Liver (tissue), 9 donors: ENCODE measurements around the gene SMURF2. TPM values are rescaled to one million over a fixed set of nuclear protein-coding genes. Genes with fewer than 3 reads are reported as not detected.

Experiments
- DNase-seq: peaks from one replicate; pipeline ENCODE4 v3.0.0-alpha.2; 2017; ENCODE audit warnings: low spot score
- H3K27ac ChIP-seq, 2 donors: one replicate each; pipeline ENCODE4 v1.7.0; 2013; ENCODE audit warnings: inconsistent platforms in 2 of 2, low read length in 2 of 2, control low read depth in 1 of 2, low read depth in 1 of 2, mild to moderate bottlenecking in 1 of 2
- H3K27me3 ChIP-seq, 4 donors: one replicate each; pipeline versions ENCODE4 v1.6.1 to v1.7.0; 2013; ENCODE audit warnings: low read length in 3 of 4, inconsistent platforms in 1 of 4, mild to moderate bottlenecking in 1 of 4, moderate library complexity in 1 of 4; ENCODE audit not compliant: control insufficient read depth in 4 of 4, insufficient read depth in 4 of 4
- H3K36me3 ChIP-seq, 4 donors: one replicate each; pipeline versions ENCODE4 v1.6.1 to v1.7.0; 2013; ENCODE audit warnings: low read length in 3 of 4, mild to moderate bottlenecking in 3 of 4, low read depth in 1 of 4, moderate library complexity in 1 of 4; ENCODE audit not compliant: control insufficient read depth in 4 of 4, insufficient read depth in 3 of 4
- H3K4me1 ChIP-seq, 4 donors: one replicate each; pipeline versions ENCODE4 v1.6.1 to v1.7.0; 2013; ENCODE audit warnings: low read length in 3 of 4, mild to moderate bottlenecking in 3 of 4, moderate library complexity in 1 of 4; ENCODE audit not compliant: control insufficient read depth in 4 of 4, insufficient read depth in 4 of 4
- H3K4me3 ChIP-seq, 3 donors: one replicate each; pipeline versions ENCODE4 v1.6.1 to v1.7.0; 2013; ENCODE audit warnings: low read length in 3 of 3, control low read depth in 1 of 3, low read depth in 1 of 3, mild to moderate bottlenecking in 1 of 3
- H3K9ac ChIP-seq, 2 donors: one replicate each; pipeline ENCODE4 v1.7.0; 2013; ENCODE audit warnings: low read length in 2 of 2, mild to moderate bottlenecking in 2 of 2, moderate library complexity in 2 of 2, control low read depth in 1 of 2, low read depth in 1 of 2
- H3K9me3 ChIP-seq, 4 donors: one replicate each; pipeline versions ENCODE4 v1.6.1 to v1.7.0; 2013; ENCODE audit warnings: low read length in 3 of 4; ENCODE audit not compliant: control insufficient read depth in 4 of 4
- FOXA1 ChIP-seq: IDR thresholded peaks from 2 replicates; pipeline ENCODE4 v1.6.1; 2016; ENCODE audit warnings: antibody characterized with exemption
- FOXA2 ChIP-seq: IDR thresholded peaks from 2 replicates; pipeline ENCODE4 v1.6.1; 2016; ENCODE audit warnings: antibody characterized with exemption
- GABPA ChIP-seq, 2 donors: IDR thresholded peaks in 1 of 2; conservative IDR thresholded peaks in 1 of 2; 2 replicates each; pipeline ENCODE4 v1.6.1; 2016; ENCODE audit warnings: antibody characterized with exemption in 2 of 2, mild to moderate bottlenecking in 1 of 2, moderate library complexity in 1 of 2
- HNF4A ChIP-seq, 2 donors: conservative IDR thresholded peaks; 2 replicates each; pipeline ENCODE4 v1.6.1; 2016; ENCODE audit warnings: antibody characterized with exemption in 2 of 2, mild to moderate bottlenecking in 2 of 2
- HNF4G ChIP-seq: IDR thresholded peaks from 2 replicates; pipeline ENCODE4 v1.6.1; 2016; ENCODE audit warnings: antibody characterized with exemption
- JUND ChIP-seq, 2 donors: IDR thresholded peaks; 2 replicates each; pipeline ENCODE4 v1.6.1; 2016; ENCODE audit warnings: antibody characterized with exemption in 2 of 2
- NR2F2 ChIP-seq: IDR thresholded peaks from 2 replicates; pipeline ENCODE4 v1.6.1; 2016; ENCODE audit warnings: antibody characterized with exemption
- RAD21 ChIP-seq, 2 donors: IDR thresholded peaks; 2 replicates each; pipeline ENCODE4 v1.6.1; 2016; ENCODE audit warnings: antibody characterized with exemption in 2 of 2, mild to moderate bottlenecking in 2 of 2
- RXRA ChIP-seq, 2 donors: IDR thresholded peaks; 2 replicates each; pipeline ENCODE4 v1.6.1; 2017 to 2018; ENCODE audit warnings: antibody characterized with exemption in 2 of 2, mild to moderate bottlenecking in 1 of 2
- SP1 ChIP-seq: IDR thresholded peaks from 2 replicates; pipeline ENCODE4 v1.6.1; 2018; ENCODE audit warnings: antibody characterized with exemption, mild to moderate bottlenecking
- TAF1 ChIP-seq: conservative IDR thresholded peaks from 2 replicates; pipeline ENCODE4 v1.6.1; 2016; ENCODE audit warnings: antibody characterized with exemption, mild to moderate bottlenecking
- YY1 ChIP-seq: IDR thresholded peaks from 2 replicates; pipeline ENCODE4 v1.6.1; 2016; ENCODE audit warnings: antibody characterized with exemption, mild to moderate bottlenecking
- WGBS: extraction: QIAGEN DNeasy Blood & Tissue Kit; methylation state at CpG from one replicate; pipeline ENCODE4 v1.1.7; 2013; 5-methylcytosine and 5-hydroxymethylcytosine counted together
- polyA plus RNA-seq, 2 donors: library from polyadenylated mRNA; stranded (reverse) in 1 of 2; unstranded in 1 of 2; fragments of 200-250 nt in 1 of 2; fragments of >200 nt in 1 of 2; fragmentation: Nextera tagmentation in 1 of 2; extraction: Ambion mirVana in 1 of 2; gene quantifications; one replicate each; pipeline versions ENCODE4 v1.2.1 to v1.2.3, GENCODE V29; 2013 to 2015
- total RNA-seq, 2 donors: library from RNA; depleted of rRNA; stranded (reverse); fragments of >200 nt; gene quantifications; one replicate each; pipeline ENCODE4 v1.2.3, GENCODE V29; 2014
- TF ChIP-seq, protein P1 (sequence below): IDR thresholded peaks from 2 replicates; pipeline ENCODE4 v1.6.1; 2016; ENCODE audit warnings: antibody characterized with exemption
- TF ChIP-seq, protein P2 (sequence below): IDR thresholded peaks from 2 replicates; pipeline ENCODE4 v1.6.1; 2016; ENCODE audit warnings: antibody characterized with exemption
- donor health status: healthy.
- donor health status: healthy.
- donor health status: healthy.
- donor health status: healthy.
- donor health status: healthy.

Gene SMURF2
- total and polyA plus RNA-seq, 4 donors = 2.0 to 6.9 (median 3.5) TPM

DNA sequence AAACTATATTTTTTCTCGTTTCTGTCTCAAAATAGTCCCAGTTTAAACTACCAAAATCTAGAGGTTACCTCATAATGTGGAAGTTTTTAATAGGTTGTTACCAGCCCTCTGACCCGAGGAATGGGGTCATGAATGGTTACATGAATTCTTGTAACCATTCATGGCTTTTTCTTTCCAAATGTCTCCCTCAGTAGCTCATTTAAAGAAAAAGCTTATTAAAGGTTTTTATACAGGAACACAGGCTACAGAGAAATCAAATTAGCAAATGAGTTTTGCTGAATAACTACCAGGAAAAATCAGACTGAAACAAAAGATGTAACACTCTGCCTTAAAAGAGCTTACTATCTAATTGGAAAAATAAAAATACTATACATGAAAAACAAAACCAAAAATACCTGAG, 63.4 kb downstream of the SMURF2 start:
- TF ChIP-seq YY1 = no peak
- TF ChIP-seq, protein P1, sequence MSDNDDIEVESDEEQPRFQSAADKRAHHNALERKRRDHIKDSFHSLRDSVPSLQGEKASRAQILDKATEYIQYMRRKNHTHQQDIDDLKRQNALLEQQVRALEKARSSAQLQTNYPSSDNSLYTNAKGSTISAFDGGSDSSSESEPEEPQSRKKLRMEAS = no peak

DNA sequence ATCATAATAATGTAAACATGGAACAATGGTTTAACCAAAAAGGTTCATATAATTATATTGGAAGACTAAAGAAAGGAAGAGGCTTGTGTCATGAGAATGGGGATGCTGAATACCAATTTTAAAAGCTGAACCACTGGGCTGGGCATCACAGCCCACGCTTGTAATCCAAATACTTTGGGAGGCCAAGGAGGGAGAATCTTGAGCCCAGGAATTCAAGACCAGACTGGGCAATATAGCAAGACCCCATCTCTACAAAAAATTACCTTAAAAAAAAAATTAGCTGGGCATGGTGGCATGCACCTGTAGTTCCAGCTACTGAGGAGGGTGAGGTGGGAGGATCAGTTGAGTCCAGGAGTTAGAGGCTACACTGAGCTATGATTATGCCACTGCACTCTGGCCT, 65.1 kb downstream of the SMURF2 start:
- Histone ChIP-seq H3K9ac (no peak overlapping the region), H3K27ac (no peak overlapping the region), H3K36me3 (peaks cover 0 to 9% (median 2%) of the 10 kb centered on the region in 4 donors), H3K9me3 (no peaks in the 10 kb centered on the region), H3K4me3 (no peak overlapping the region), H3K27me3 (no peaks in the 10 kb centered on the region), H3K4me1 (no peaks in the 10 kb centered on the region)
- TF ChIP-seq SP1 = no peak
- TF ChIP-seq, protein P2, sequence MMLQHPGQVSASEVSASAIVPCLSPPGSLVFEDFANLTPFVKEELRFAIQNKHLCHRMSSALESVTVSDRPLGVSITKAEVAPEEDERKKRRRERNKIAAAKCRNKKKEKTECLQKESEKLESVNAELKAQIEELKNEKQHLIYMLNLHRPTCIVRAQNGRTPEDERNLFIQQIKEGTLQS = no peak
- TF ChIP-seq FOXA1 = no peak
- no peak for TF ChIP-seq FOXA2
- no peak for TF ChIP-seq JUND (IDR thresholded peaks at IDR 0.05)
- TF ChIP-seq RXRA (IDR thresholded peaks at IDR 0.05) = no peak
- no peak for TF ChIP-seq HNF4A (conservative IDR thresholded peaks at IDR 0.05)
- TF ChIP-seq TAF1 = no peak
- no peak for TF ChIP-seq YY1
- no peak for TF ChIP-seq NR2F2
- TF ChIP-seq, protein P1 = no peak
- TF ChIP-seq HNF4G = no peak
- WGBS = 98% methylated on average over 1 of the region's 1 CpG
- no peak for DNase-seq

More for the DNA sequence above, 63.4 kb downstream of the SMURF2 start:
- Histone ChIP-seq H3K9me3 (no peaks in the 10 kb centered on the region), H3K9ac (no peak overlapping the region), H3K36me3 (peaks cover 0 to 2% (median 0%) of the 10 kb centered on the region in 4 donors), H3K27ac (no peak overlapping the region), H3K4me3 (no peak overlapping the region), H3K27me3 (no peaks in the 10 kb centered on the region), H3K4me1 (no peaks in the 10 kb centered on the region)
- WGBS = 85% methylated on average over 2 of the region's 2 CpGs
- DNase-seq = no peak

DNA sequence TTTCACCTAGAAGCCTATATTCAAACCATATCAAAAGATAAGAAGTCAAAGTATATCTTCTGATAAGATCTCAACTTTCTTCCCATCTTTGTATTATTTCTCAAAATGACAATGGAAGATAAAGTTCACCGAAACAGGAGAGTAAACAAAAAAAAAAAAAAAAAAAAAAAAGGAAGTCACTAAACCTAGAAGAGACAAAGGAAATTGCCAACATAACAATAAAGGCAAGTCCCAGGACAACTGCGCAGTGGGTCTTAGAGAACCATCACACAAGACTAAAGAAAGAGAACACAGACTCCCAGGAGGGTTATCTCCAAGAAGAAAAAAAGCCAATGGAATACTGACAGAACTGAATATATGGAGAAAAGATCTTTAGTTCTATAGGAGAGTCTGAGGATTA, 65.7 kb downstream of the SMURF2 start:
- no peak overlapping the region for H3K27ac ChIP-seq
- no peak for TF ChIP-seq HNF4A (conservative IDR thresholded peaks at IDR 0.05)
- TF ChIP-seq, protein P2 = no peak
- TF ChIP-seq, protein P1 = no peak
- TF ChIP-seq YY1 = no peak
- TF ChIP-seq RXRA (IDR thresholded peaks at IDR 0.05) = no peak
- no peak for TF ChIP-seq GABPA (IDR thresholded peaks at IDR 0.05 in 1 of 2, conservative IDR thresholded peaks at IDR 0.05 in 1 of 2)
- TF ChIP-seq TAF1 = no peak
- no peak for TF ChIP-seq RAD21 (IDR thresholded peaks at IDR 0.05)
- no peaks in the 10 kb centered on the region for H3K27me3 ChIP-seq
- no peak overlapping the region for H3K4me3 ChIP-seq
- peaks cover 0 to 9% (median 2%) of the 10 kb centered on the region in 4 donors for H3K36me3 ChIP-seq
- no peaks in the 10 kb centered on the region for H3K4me1 ChIP-seq
- H3K9ac ChIP-seq = no peak overlapping the region
- H3K9me3 ChIP-seq = no peaks in the 10 kb centered on the region
- WGBS = 83% methylated on average over 2 of the region's 2 CpGs
- DNase-seq = no peak
